Measurements from ENCODE around the gene HES1. TPM values are rescaled to one million over a fixed set of nuclear protein-coding genes. Genes with fewer than 3 reads are reported as not detected.

Gene HES1
- total RNA-seq, 2 donors from 2014 or later, result 29.3 to 60.5 TPM

DNA sequence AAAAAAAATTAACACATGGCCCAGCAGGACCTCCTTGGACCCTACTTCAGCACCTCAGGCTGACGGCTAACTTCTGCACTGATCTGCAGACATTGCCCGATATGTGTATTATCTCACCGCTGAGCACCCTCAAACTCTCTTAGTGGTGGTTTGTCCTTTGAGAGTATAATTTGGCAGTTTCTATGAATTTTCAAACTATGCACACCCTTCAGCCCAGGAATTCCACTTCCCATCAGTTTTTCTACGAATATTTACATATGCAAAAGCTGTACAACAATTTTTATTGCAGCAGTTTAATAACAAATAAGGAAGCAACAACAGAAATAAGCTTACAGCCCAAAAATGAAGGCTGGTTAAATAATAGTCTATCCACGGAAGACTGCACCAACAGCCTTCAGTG, 44.6 kb downstream of the HES1 start:
- no peaks in the 10 kb centered on the region for H3K36me3 ChIP-seq
- no peaks in the 10 kb centered on the region for H3K4me1 ChIP-seq (ENCODE audit: control insufficient read depth in 1 of 2, low read depth in 2 of 2)
- no peak for DNase-seq (ENCODE audit: low spot score)
- TF ChIP-seq, protein P1, sequence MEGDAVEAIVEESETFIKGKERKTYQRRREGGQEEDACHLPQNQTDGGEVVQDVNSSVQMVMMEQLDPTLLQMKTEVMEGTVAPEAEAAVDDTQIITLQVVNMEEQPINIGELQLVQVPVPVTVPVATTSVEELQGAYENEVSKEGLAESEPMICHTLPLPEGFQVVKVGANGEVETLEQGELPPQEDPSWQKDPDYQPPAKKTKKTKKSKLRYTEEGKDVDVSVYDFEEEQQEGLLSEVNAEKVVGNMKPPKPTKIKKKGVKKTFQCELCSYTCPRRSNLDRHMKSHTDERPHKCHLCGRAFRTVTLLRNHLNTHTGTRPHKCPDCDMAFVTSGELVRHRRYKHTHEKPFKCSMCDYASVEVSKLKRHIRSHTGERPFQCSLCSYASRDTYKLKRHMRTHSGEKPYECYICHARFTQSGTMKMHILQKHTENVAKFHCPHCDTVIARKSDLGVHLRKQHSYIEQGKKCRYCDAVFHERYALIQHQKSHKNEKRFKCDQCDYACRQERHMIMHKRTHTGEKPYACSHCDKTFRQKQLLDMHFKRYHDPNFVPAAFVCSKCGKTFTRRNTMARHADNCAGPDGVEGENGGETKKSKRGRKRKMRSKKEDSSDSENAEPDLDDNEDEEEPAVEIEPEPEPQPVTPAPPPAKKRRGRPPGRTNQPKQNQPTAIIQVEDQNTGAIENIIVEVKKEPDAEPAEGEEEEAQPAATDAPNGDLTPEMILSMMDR (IDR thresholded peaks at IDR 0.05), result no peak
- no peak overlapping the region for H3K27ac ChIP-seq
- no peak overlapping the region for H3K4me3 ChIP-seq
- H3K9me3 ChIP-seq, result no peaks in the 10 kb centered on the region
- no peak for ATAC-seq (ENCODE audit: insufficient number of reproducible peaks, low FRiP score, low read depth)
- no peaks in the 10 kb centered on the region for H3K27me3 ChIP-seq (replicated peaks; ENCODE audit: insufficient read depth)

DNA sequence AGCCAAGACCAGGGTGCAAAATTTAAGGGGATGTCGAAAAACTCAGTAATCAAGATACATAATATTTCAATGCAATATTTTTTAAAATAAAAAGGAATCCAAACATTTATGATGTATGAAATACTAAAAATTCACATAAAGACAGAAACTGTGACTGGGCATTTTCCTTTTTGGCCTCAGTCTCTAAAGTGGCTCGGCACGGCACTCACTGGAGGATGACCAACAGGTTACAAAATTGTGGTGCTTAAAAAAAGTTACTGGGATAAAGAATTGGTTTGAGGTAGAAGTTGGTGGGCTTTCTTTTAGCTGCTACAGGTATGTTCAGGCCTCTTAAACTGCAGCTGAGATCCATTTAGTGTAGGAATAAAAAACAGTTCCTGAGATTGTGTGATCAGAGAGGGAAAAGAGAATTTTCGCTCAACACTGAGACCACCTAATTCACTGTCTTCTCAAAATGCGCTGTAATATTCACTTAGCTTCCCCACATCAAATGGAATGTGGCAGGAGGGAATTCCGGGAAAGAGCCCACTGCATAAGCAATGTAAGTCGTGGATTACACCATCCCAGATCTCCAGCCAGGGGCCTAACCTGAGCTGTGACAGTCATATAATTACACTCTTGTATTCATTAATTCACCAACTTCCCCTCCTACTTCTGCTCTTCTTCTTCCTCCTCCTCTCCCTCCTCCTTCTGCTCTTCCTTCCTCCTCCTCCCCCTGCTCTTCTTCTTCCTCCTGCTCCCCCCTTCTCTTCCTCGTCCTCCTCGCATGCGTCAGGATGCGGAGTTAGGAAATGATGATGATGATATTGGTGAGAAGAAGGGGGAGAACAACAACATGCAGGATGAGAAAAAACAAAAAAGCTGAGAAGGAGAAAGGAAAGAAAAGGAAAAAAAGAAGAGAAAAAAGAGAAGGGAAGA, 45.9 kb downstream of the HES1 start:
- Histone ChIP-seq H3K4me3 (no peak overlapping the region), H3K36me3 (no peaks in the 10 kb centered on the region), H3K9me3 (no peaks in the 10 kb centered on the region), H3K27ac (no peak overlapping the region), H3K27me3 (replicated peaks; ENCODE audit: insufficient read depth) (no peaks in the 10 kb centered on the region), H3K4me1 (ENCODE audit: control insufficient read depth in 1 of 2, low read depth in 2 of 2) (no peaks in the 10 kb centered on the region)
- DNase-seq (ENCODE audit: low spot score), result no peak
- ATAC-seq (ENCODE audit: insufficient number of reproducible peaks, low FRiP score, low read depth), result no peak
- TF ChIP-seq, protein P1 (IDR thresholded peaks at IDR 0.05), result no peak

DNA sequence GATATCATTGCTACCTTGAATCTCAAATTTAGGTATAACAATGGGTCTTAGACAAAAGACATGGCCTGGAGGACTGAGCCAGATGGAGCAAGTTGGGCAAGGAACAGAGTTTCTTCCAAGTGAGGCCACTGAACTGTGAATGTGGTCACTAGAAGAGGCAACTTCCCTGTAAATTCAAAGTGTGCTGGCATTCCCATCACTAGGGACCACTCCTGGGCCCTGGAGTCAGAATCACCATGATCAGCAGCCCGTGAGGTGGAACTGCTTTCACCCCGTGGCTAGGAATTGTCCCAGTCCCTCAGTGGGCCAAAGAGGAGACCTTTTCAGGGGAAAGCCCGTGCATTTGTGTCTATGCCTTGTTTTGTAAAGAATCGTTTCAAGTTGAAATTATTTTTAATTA, 47.3 kb downstream of the HES1 start:
- no peaks in the 10 kb centered on the region for H3K27me3 ChIP-seq (replicated peaks; ENCODE audit: insufficient read depth)

DNA sequence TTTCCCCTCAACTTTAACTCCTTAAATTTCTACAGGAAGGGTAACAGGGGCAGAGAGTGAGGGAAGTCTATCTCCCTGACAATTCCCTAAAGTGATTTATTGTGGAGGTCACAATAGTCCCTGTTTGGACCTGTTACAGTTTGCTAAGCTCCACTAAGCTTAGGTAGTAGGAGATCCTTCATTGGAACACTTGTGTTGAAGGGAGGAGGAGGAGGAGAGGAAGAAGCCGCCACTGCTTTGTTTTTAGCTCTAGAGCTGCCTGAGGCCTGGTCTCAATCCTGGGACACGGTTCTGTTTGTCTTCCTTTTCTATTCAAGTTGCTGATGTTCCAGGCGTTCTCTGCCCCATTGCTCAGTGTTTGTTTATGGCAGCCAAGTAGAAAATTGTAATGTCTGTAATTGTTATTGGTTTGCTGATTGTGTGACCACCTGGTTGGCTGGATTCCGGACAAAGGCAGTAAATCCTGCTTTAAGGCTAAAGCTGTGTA, 48.4 kb downstream of the HES1 start:
- DNase-seq (ENCODE audit: low spot score), result no peak
- ATAC-seq (ENCODE audit: insufficient number of reproducible peaks, low FRiP score, low read depth), result no peak
- Histone ChIP-seq H3K27me3 (replicated peaks; ENCODE audit: insufficient read depth) (no peaks in the 10 kb centered on the region), H3K9me3 (no peaks in the 10 kb centered on the region), H3K36me3 (no peaks in the 10 kb centered on the region), H3K27ac (no peak overlapping the region), H3K4me3 (no peak overlapping the region), H3K4me1 (ENCODE audit: control insufficient read depth in 1 of 2, low read depth in 2 of 2) (peaks cover 7 to 8% of the 10 kb centered on the region in 2 donors)
- TF ChIP-seq, protein P1 (IDR thresholded peaks at IDR 0.05), result no peak

More for the DNA sequence above, 47.3 kb downstream of the HES1 start:
- TF ChIP-seq, protein P1 (IDR thresholded peaks at IDR 0.05), result no peak
- DNase-seq (ENCODE audit: low spot score), result no peak
- Histone ChIP-seq H3K36me3 (no peaks in the 10 kb centered on the region), H3K9me3 (no peaks in the 10 kb centered on the region), H3K27ac (no peak overlapping the region), H3K4me3 (no peak overlapping the region), H3K4me1 (ENCODE audit: control insufficient read depth in 1 of 2, low read depth in 2 of 2) (no peaks in the 10 kb centered on the region)
- no peak for ATAC-seq (ENCODE audit: insufficient number of reproducible peaks, low FRiP score, low read depth)

DNA sequence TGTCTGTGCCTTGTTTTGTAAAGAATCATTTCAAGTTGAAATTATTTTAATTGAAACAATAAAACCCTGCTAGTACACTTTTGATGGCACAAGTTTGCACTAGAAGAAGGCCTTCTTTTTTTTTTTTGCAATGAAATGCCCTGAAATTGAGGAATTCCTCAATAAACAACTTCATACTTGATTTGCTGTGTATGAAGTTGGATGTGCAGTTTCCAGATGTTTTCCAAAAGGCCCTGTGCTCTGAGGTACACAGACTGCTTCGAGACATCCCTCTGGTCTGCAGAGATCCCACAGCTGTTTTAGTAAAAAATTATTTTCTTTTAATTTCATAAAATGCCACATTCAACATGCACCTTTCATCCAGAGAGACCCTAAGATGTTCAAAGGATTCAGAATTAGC, 48.9 kb downstream of the HES1 start:
- Histone ChIP-seq H3K9me3 (no peaks in the 10 kb centered on the region), H3K4me3 (no peak overlapping the region), H3K36me3 (no peaks in the 10 kb centered on the region), H3K4me1 (ENCODE audit: control insufficient read depth in 1 of 2, low read depth in 2 of 2) (peaks cover 12% of the 10 kb centered on the region in 2 donors), H3K27me3 (replicated peaks; ENCODE audit: insufficient read depth) (no peaks in the 10 kb centered on the region), H3K27ac (no peak overlapping the region)
- no peak for ATAC-seq (ENCODE audit: insufficient number of reproducible peaks, low FRiP score, low read depth)
- TF ChIP-seq, protein P1 (IDR thresholded peaks at IDR 0.05), result no peak
- no peak for DNase-seq (ENCODE audit: low spot score)
